ENCODE results near the gene THAP8. TPM values are rescaled to one million over a fixed set of nuclear protein-coding genes. Genes with fewer than 3 reads are reported as not detected.

The THAP8 gene
- total RNA-seq, 1 experiment from 2014 or later: 0.95 TPM

DNA sequence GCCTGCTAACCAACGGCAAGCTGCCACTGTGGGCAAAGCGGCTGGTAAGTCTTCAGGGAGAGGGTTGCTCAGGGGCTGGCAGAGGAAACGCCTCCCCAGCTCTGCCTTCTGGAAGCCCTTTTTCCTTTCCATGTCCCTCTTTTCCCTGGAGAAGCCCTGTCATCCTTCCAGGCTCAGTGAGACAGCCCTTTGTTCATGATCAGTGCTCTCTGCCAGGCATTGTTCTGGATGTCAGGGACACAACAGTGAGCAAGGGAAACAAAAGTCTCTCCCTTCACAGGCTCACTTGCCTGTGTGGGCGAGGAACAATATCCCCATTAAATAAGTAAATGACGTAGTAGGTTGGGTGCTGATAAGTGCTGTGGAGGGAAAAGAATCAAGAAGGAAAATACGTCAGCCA is 43.0 kb upstream of the THAP8 start:
- no peak overlapping the region for H3K4me2 ChIP-seq (ENCODE audit: low read length)
- H3K9me2 ChIP-seq (replicated peaks; ENCODE audit: low read length): no peaks in the 10 kb centered on the region
- TF ChIP-seq EZH2 (IDR thresholded peaks at IDR 0.05; ENCODE audit: low read length, unreplicated experiment): no peak
- TF ChIP-seq EZH2phosphoT487 (IDR thresholded peaks at IDR 0.05; ENCODE audit: borderline replicate concordance, low read length): no peak
- TF ChIP-seq, protein P1, sequence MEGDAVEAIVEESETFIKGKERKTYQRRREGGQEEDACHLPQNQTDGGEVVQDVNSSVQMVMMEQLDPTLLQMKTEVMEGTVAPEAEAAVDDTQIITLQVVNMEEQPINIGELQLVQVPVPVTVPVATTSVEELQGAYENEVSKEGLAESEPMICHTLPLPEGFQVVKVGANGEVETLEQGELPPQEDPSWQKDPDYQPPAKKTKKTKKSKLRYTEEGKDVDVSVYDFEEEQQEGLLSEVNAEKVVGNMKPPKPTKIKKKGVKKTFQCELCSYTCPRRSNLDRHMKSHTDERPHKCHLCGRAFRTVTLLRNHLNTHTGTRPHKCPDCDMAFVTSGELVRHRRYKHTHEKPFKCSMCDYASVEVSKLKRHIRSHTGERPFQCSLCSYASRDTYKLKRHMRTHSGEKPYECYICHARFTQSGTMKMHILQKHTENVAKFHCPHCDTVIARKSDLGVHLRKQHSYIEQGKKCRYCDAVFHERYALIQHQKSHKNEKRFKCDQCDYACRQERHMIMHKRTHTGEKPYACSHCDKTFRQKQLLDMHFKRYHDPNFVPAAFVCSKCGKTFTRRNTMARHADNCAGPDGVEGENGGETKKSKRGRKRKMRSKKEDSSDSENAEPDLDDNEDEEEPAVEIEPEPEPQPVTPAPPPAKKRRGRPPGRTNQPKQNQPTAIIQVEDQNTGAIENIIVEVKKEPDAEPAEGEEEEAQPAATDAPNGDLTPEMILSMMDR (conservative IDR thresholded peaks at IDR 0.05; ENCODE audit: low read depth, low read length): no peak
- ATAC-seq (no peak), DNase-seq (no peak)
- intact Hi-C loops (cut with micrococcal nuclease): no loop called here
- BruUV-seq (replicated peaks): no TSS peak
- no peaks in the 10 kb centered on the region for H3K9me3 ChIP-seq (ENCODE audit: low read length)
- ChIA-PET POLR2A (ENCODE audit: unreplicated experiment) (no interaction called here), CTCF (no interaction called here)
- H3K36me3 ChIP-seq (ENCODE audit: low read depth, low read length): no peaks in the 10 kb centered on the region; the same call in none of the 2 replicates
- no peak overlapping the region for H3K4me3 ChIP-seq (ENCODE audit: low read length)
- H3K27me3 ChIP-seq (ENCODE audit: low read length): no peaks in the 10 kb centered on the region
- H3K4me1 ChIP-seq (ENCODE audit: insufficient read depth, low read length): no peaks in the 10 kb centered on the region
- no peak overlapping the region for H3K27ac ChIP-seq (ENCODE audit: low read length)
- H4K20me1 ChIP-seq (ENCODE audit: low read length): no peaks in the 10 kb centered on the region
- no peak overlapping the region for H2AFZ ChIP-seq (ENCODE audit: low read length)
- H3K79me2 ChIP-seq (ENCODE audit: low read length): no peaks in the 10 kb centered on the region
- H3K9ac ChIP-seq (ENCODE audit: low read length): no peak overlapping the region
- H3F3A ChIP-seq (ENCODE audit: low read length, unreplicated experiment): no peaks in the 10 kb centered on the region

DNA sequence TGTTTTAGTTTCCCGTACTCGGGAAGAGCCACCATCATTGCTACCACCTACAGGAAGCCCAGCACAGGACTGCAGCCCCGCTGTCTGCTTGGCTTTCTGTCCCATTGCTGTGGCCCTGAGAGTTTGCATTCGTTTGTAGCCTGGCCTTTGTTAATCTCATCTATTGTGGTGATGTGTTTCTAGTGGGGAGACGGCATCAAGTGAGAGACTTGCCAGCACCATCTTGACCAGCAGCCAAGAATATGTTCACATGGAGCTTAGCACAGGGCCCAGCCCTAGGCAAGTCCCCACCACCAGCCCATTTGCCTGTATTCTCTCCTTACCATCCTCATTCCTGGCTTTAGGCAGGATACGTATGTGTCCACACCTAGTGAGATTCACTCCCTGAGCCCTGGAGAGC is 39.6 kb upstream of the THAP8 start:
- no peak for TF ChIP-seq EZH2phosphoT487 (IDR thresholded peaks at IDR 0.05; ENCODE audit: borderline replicate concordance, low read length)
- TF ChIP-seq, protein P1 (conservative IDR thresholded peaks at IDR 0.05; ENCODE audit: low read depth, low read length): no peak
- no peak for TF ChIP-seq EZH2 (IDR thresholded peaks at IDR 0.05; ENCODE audit: low read length, unreplicated experiment)
- CTCF ChIA-PET: no interaction called here

DNA sequence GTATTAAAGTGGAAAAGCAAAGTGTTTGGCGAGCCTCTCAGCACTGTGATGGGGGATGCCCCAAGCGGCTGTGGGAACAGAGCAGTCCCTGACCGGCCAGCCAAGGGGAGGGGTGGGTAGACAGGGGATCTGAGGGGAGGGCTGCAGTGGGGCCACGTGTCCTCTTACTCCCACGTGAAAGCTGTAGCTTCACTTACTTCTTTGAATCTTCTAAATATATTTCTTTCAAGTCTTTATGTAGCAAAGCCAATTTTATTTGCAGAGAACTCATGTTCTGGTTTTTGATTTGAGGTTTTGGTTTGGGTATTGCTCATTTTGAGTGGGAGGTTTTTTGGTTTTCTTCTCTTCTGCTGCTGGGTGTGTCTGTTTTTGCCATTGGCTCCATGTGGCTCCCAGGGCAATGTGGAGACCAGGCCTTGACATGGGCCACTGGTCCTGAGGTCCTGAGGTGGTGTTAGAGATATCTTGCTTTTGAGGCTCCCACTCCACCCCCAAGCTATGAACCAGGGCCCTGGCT is 39.1 kb upstream of the THAP8 start:
- Histone ChIP-seq H3K27ac (ENCODE audit: low read length) (no peak overlapping the region), H4K20me1 (ENCODE audit: low read length) (no peaks in the 10 kb centered on the region), H3K79me2 (ENCODE audit: low read length) (no peaks in the 10 kb centered on the region), H3K27me3 (ENCODE audit: low read length) (no peaks in the 10 kb centered on the region), H3K36me3 (ENCODE audit: low read depth, low read length) (peaks cover 4% of the 10 kb centered on the region), H3F3A (ENCODE audit: low read length, unreplicated experiment) (no peaks in the 10 kb centered on the region), H3K9me2 (replicated peaks; ENCODE audit: low read length) (no peaks in the 10 kb centered on the region), H3K9ac (ENCODE audit: low read length) (no peak overlapping the region), H2AFZ (ENCODE audit: low read length) (no peak overlapping the region), H3K4me3 (ENCODE audit: low read length) (no peak overlapping the region), H3K4me1 (ENCODE audit: insufficient read depth, low read length) (no peaks in the 10 kb centered on the region), H3K9me3 (ENCODE audit: low read length) (no peaks in the 10 kb centered on the region), H3K4me2 (ENCODE audit: low read length) (no peak overlapping the region)
- CTCF ChIA-PET: no interaction called here
- intact Hi-C loops (cut with micrococcal nuclease): no loop called here
- TF ChIP-seq EZH2phosphoT487 (IDR thresholded peaks at IDR 0.05; ENCODE audit: borderline replicate concordance, low read length) (no peak), EZH2 (IDR thresholded peaks at IDR 0.05; ENCODE audit: low read length, unreplicated experiment) (no peak)
- TF ChIP-seq, protein P1 (conservative IDR thresholded peaks at IDR 0.05; ENCODE audit: low read depth, low read length): no peak
- DNase-seq: no peak
- no TSS peak for BruUV-seq (replicated peaks)
- POLR2A ChIA-PET (ENCODE audit: unreplicated experiment): no interaction called here
- no peak for ATAC-seq

More for the DNA sequence above, 39.6 kb upstream of the THAP8 start:
- DNase-seq (no peak), ATAC-seq (no peak)
- Histone ChIP-seq H3K4me1 (ENCODE audit: insufficient read depth, low read length) (no peaks in the 10 kb centered on the region), H3K27ac (ENCODE audit: low read length) (no peak overlapping the region), H4K20me1 (ENCODE audit: low read length) (no peaks in the 10 kb centered on the region), H3K9me3 (ENCODE audit: low read length) (no peaks in the 10 kb centered on the region), H2AFZ (ENCODE audit: low read length) (no peak overlapping the region), H3K4me2 (ENCODE audit: low read length) (no peak overlapping the region), H3F3A (ENCODE audit: low read length, unreplicated experiment) (no peaks in the 10 kb centered on the region), H3K27me3 (ENCODE audit: low read length) (no peaks in the 10 kb centered on the region), H3K9ac (ENCODE audit: low read length) (no peak overlapping the region), H3K36me3 (ENCODE audit: low read depth, low read length) (no peaks in the 10 kb centered on the region; the same call in none of the 2 replicates), H3K79me2 (ENCODE audit: low read length) (no peaks in the 10 kb centered on the region), H3K9me2 (replicated peaks; ENCODE audit: low read length) (no peaks in the 10 kb centered on the region), H3K4me3 (ENCODE audit: low read length) (no peak overlapping the region)
- intact Hi-C loops (cut with micrococcal nuclease): no loop called here
- BruUV-seq (replicated peaks): no TSS peak
- POLR2A ChIA-PET (ENCODE audit: unreplicated experiment): interaction anchor here (0.6 kb wide), 1 partner anchor 21 kb away, joined by 3 read pairs; the partner anchor contains the start of gene POLR2I

Data from PC-3 (cell line).